DND-41 (cell line): ENCODE data around the gene SLC27A4.

Source experiments
- CTCF ChIP-seq: IDR thresholded peaks from 2 replicates; pipeline ENCODE4 v1.5.1; 2012; ENCODE audit warnings: borderline replicate concordance, low read length, moderate library complexity, mild to moderate bottlenecking; ENCODE audit not compliant: poor library complexity, severe bottlenecking; ENCODE audit errors: extremely low read depth
- EZH2 ChIP-seq: IDR thresholded peaks from 3 replicates; pipeline ENCODE4 v1.6.1; 2012; ENCODE audit warnings: borderline replicate concordance, low read depth, mild to moderate bottlenecking, moderate library complexity, low read length, inconsistent platforms; ENCODE audit not compliant: severe bottlenecking

- TF ChIP-seq CTCF: no peak
- no peak for TF ChIP-seq EZH2
Observed at GRCh38 chr9:128408963-128409431, 68.7 kb downstream of the SLC27A4 start.
